ENCODE results near the gene ZNF527. TPM values are rescaled to one million over a fixed set of nuclear protein-coding genes. Genes with fewer than 3 reads are reported as not detected.

The ZNF527 gene
- total RNA-seq, result 0.32 TPM

DNA sequence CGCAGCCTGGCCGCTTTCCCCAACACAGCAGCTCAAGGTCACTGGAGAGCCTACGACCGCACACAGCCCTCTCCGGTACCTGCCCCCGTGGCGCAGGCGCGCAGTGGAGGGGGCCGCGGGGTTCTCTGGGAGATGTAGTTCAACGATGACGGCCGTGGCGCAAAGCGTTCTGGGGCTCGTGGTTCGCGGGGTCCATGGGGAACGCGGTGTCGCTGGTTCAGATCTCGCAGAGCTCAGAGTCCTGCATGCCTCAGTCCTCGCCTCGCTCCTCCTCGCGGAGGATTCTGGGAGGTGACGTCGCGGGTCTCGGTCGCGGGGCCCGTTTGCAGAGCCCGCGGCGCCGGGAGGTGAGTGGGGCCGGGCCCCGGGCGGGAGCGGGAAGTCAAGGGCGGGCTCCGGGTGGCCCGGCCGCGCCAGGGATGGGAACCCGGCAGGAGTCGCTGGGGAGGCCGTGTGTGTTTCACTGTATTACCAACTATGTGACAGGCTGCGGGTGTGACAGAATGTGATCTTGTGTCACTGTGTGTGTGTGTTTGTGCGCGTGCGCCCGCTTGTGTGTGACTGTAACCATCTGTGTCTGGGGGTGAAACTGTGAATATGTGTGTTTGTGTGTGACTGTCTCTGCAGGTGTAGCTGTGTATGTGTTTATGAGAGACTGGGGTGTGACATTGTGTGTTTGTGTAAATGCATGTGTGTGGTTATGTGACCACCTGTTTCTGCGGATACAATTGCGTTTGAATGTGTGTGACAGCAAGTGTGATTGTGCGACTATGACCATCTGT, at the start of gene ZNF527:
TSS of gene ZNF527 (plus strand) at position 220 of the 782 bp plus-strand sequence. CDS start 3,100 bp downstream, outside the sequence.
- peak; percentile 90 to 98 for DNase-seq (ENCODE audit: low spot score in 2 of 2)
- H3K27me3 ChIP-seq, result no peaks in the 10 kb centered on the region
- no peaks in the 10 kb centered on the region for H3K4me1 ChIP-seq
- intact Hi-C loops (cut with DNase I), result loop anchor here (1.0 to 2.0 kb wide), 7 partner anchors 37 to 455 kb away; partner anchors contain the start of genes ZNF420, ZNF568, ZNF569 and ZNF585B
- TF ChIP-seq, protein P1, sequence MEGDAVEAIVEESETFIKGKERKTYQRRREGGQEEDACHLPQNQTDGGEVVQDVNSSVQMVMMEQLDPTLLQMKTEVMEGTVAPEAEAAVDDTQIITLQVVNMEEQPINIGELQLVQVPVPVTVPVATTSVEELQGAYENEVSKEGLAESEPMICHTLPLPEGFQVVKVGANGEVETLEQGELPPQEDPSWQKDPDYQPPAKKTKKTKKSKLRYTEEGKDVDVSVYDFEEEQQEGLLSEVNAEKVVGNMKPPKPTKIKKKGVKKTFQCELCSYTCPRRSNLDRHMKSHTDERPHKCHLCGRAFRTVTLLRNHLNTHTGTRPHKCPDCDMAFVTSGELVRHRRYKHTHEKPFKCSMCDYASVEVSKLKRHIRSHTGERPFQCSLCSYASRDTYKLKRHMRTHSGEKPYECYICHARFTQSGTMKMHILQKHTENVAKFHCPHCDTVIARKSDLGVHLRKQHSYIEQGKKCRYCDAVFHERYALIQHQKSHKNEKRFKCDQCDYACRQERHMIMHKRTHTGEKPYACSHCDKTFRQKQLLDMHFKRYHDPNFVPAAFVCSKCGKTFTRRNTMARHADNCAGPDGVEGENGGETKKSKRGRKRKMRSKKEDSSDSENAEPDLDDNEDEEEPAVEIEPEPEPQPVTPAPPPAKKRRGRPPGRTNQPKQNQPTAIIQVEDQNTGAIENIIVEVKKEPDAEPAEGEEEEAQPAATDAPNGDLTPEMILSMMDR (IDR thresholded peaks at IDR 0.05), result peak in 1 of 3 experiments; percentile 9
- peaks cover 15 to 24% of the 10 kb centered on the region in 2 donors for H3K36me3 ChIP-seq
- peaks cover 0 to 29% of the 10 kb centered on the region in 2 donors for H3K9me3 ChIP-seq
- peak within 1 kb of the TSS; percentile 85 to 87 for H3K27ac ChIP-seq
- H3K4me3 ChIP-seq, result peak within 1 kb of the TSS; percentile 66 to 80

DNA sequence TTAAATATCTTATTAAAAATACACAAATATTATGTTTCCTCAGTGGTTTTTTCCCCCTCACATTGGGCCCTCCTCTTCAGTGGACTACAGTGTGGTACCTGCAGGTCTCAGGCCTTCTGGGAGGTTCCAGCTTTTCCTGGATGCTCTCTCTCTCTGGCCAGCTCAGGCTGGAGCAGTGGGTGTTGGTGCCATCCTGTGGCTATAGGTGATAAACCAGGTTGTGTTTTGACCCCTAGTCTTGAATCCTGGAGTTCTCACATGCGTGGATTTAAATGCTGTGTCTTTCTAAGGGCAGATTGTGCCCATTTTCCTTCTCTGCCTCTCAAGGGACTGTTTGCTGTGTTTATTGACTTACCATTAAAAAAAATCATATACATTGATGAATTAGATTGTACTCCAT, 41.2 kb upstream of the ZNF527 start:
- intact Hi-C loops (cut with DNase I), result loop anchor here (5.0 to 10.0 kb wide), 3 partner anchors 112 to 155 kb away; partner anchors contain the start of genes ZNF383, ZNF569, ZNF570 and ZNF585A
- Histone ChIP-seq H3K27ac (no peak overlapping the region), H3K36me3 (peaks cover 36 to 49% of the 10 kb centered on the region in 2 donors), H3K4me3 (no peak overlapping the region), H3K27me3 (no peaks in the 10 kb centered on the region), H3K9me3 (no peaks in the 10 kb centered on the region), H3K4me1 (peaks cover 0 to 5% of the 10 kb centered on the region in 2 donors)
- TF ChIP-seq, protein P1 (IDR thresholded peaks at IDR 0.05), result no peak
- no peak for DNase-seq (ENCODE audit: low spot score in 2 of 2)

DNA sequence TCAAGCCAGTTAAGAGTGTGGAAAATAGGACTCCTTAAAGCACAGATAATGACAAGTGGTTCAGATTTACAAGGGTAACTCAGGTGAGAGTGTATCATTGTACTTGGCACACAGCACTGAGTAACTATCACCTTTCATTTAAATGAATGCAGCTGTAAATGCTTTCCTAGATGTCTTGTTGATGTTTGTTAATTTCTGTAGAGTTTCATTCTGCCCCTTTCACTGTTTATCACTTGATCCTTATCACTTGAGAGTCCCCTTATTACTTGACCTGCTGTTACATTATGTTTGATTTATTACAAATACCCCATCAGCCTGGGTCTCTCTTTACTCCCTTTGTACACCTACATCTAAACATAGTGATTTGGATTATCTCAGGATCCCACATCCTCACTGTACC, 38.1 kb upstream of the ZNF527 start:
- no peak for DNase-seq (ENCODE audit: low spot score in 2 of 2)
- TF ChIP-seq, protein P1 (IDR thresholded peaks at IDR 0.05), result no peak
- H3K27ac ChIP-seq, result no peak overlapping the region
- H3K36me3 ChIP-seq, result peaks cover 17 to 20% of the 10 kb centered on the region in 2 donors
- H3K4me3 ChIP-seq, result no peak overlapping the region
- H3K9me3 ChIP-seq, result no peaks in the 10 kb centered on the region
- peaks cover 0 to 12% of the 10 kb centered on the region in 2 donors for H3K4me1 ChIP-seq
- H3K27me3 ChIP-seq, result no peaks in the 10 kb centered on the region
- intact Hi-C loops (cut with DNase I), result loop anchor here (5.0 to 10.0 kb wide), 3 partner anchors 116 to 158 kb away; partner anchors contain the start of genes ZNF383, ZNF569, ZNF570 and ZNF585A

DNA sequence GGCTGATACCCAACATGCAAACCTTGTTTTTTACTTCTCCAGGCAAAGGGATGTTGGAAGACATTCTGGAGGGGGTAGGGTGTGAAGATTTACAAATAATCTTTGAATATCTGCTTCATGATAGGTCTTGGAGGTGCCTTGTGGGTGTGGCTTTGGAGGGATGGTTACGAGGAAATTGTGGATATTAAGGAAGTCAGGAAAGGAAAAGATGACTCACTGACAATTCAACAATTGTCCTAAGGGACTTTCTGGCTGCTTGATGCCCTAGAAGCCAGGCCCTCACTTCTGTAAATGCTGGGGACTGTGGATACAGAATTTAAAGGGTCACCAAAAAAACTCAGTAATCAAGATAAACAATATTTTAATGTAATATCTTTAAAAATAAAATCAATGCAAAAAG, 37.4 kb upstream of the ZNF527 start:
- Histone ChIP-seq H3K27ac (no peak overlapping the region), H3K9me3 (no peaks in the 10 kb centered on the region), H3K4me1 (peaks cover 0 to 12% of the 10 kb centered on the region in 2 donors), H3K36me3 (peaks cover 11 to 14% of the 10 kb centered on the region in 2 donors), H3K27me3 (no peaks in the 10 kb centered on the region), H3K4me3 (no peak overlapping the region)
- no peak for DNase-seq (ENCODE audit: low spot score in 2 of 2)
- TF ChIP-seq, protein P1 (IDR thresholded peaks at IDR 0.05), result no peak
- intact Hi-C loops (cut with DNase I), result loop anchor here (5.0 to 10.0 kb wide), 3 partner anchors 116 to 159 kb away; partner anchors contain the start of genes ZNF383, ZNF569, ZNF570 and ZNF585A

DNA sequence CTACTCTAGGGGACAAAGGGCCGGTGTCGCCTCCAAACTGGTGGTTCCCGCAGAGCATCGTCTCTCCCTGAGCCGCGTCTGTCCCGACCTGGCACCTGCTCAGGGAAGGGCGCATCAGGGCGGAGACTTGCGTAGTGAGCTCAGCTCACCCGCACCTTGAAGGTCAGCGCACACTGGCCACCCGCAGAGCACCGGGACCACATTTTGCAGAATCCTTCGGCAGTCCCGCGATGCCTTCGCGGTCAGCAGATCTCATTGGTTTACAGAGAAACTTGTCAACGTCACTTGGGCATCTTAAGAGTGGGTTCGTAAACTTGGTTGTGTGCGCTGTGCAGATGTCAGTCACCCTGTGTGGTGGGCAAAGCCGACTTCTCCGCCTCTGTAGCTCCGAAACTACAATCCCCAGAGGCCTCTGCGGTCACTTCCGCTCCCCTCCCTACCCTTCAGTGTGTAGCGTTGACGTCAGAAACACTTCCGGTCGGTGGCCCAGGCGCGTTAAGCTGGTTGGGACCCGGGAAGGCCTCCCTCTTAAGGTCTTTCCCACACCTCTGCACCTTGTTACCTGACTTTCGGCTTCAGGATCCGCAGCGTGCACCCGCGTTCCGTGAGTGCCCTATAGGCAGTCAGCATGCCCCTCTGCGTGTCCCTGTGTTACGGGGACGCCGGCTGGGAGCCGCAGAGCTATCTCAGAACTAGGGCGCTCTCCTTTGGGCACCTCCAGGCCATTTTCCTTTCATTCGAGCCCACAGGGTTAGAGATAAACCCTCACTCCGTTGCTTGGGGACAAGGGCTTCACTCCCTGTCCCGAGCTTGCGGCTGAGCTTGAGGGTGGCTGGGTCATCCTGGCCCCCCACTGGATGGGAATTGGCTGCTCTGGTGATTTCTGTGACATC, 36.5 kb upstream of the ZNF527 start:
- peak overlapping the region; percentile 57 to 77 for H3K27ac ChIP-seq
- intact Hi-C loops (cut with DNase I), result loop anchor here (1.0 to 10.0 kb wide), 5 partner anchors 17 to 160 kb away; partner anchors contain the start of genes ZNF383, ZNF527, ZNF569 and ZNF570
- H3K4me1 ChIP-seq, result peaks cover 0 to 12% of the 10 kb centered on the region in 2 donors
- peak; percentile 69 to 95 for DNase-seq (ENCODE audit: low spot score in 2 of 2)
- H3K4me3 ChIP-seq, result peak overlapping the region; percentile 65 to 67
- H3K9me3 ChIP-seq, result no peaks in the 10 kb centered on the region
- H3K27me3 ChIP-seq, result no peaks in the 10 kb centered on the region
- H3K36me3 ChIP-seq, result peaks cover 3 to 4% of the 10 kb centered on the region in 2 donors
- TF ChIP-seq, protein P1 (IDR thresholded peaks at IDR 0.05), result no peak
